ENCODE measurements around the gene GAK. TPM values are rescaled to one million over a fixed set of nuclear protein-coding genes. Genes with fewer than 3 reads are reported as not detected.

The GAK gene
- total RNA-seq, 1 experiment from 2014 or later, result 86.6 TPM

DNA sequence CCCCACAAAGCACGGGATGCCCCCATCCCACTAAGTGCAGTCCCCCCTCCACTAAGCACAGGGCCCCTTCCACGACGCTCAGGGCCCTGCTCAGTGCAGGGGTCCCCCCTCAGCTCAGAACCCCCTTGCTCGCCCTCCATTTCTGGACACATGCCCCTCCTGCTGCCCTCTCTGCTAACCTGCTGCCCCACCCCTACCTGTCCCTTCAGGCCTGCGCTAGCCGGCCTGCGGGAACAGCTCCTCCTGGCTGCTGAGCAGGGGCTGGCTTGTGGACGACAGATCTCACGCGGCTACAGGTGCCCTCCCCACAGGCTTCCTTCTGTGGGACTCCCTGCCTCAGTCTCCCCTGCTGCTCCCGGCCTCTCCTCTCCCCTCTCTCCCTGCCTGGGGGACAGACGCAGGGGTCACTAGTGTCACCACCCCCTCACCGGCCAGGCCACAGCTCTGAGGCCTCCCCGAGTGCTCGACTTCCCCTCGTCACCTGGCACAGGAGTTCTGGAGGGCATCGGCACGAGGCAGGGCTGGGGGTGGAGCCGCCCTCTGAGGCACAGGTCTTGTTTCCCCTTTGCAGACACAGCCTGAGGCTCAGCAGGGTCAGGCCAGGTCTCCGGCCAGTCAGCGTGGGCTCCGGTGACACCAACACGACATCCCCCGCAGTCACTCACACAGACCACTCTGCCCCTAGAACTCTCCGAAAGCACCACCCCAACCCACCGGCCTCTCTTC is 21.6 kb downstream of the GAK start:
- TF ChIP-seq POLR2AphosphoS5 (IDR thresholded peaks at IDR 0.05; ENCODE audit: low read depth, low read length) (no peak), TCF7L2 (IDR thresholded peaks at IDR 0.05; ENCODE audit: low read depth, low read length) (no peak), SIN3A (IDR thresholded peaks at IDR 0.05; ENCODE audit: borderline replicate concordance, insufficient read depth, low read depth, low read length) (no peak)
- TF ChIP-seq, protein P1, sequence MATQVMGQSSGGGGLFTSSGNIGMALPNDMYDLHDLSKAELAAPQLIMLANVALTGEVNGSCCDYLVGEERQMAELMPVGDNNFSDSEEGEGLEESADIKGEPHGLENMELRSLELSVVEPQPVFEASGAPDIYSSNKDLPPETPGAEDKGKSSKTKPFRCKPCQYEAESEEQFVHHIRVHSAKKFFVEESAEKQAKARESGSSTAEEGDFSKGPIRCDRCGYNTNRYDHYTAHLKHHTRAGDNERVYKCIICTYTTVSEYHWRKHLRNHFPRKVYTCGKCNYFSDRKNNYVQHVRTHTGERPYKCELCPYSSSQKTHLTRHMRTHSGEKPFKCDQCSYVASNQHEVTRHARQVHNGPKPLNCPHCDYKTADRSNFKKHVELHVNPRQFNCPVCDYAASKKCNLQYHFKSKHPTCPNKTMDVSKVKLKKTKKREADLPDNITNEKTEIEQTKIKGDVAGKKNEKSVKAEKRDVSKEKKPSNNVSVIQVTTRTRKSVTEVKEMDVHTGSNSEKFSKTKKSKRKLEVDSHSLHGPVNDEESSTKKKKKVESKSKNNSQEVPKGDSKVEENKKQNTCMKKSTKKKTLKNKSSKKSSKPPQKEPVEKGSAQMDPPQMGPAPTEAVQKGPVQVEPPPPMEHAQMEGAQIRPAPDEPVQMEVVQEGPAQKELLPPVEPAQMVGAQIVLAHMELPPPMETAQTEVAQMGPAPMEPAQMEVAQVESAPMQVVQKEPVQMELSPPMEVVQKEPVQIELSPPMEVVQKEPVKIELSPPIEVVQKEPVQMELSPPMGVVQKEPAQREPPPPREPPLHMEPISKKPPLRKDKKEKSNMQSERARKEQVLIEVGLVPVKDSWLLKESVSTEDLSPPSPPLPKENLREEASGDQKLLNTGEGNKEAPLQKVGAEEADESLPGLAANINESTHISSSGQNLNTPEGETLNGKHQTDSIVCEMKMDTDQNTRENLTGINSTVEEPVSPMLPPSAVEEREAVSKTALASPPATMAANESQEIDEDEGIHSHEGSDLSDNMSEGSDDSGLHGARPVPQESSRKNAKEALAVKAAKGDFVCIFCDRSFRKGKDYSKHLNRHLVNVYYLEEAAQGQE (IDR thresholded peaks at IDR 0.05; ENCODE audit: insufficient read depth in 1 of 2, low read depth in 2 of 2, low read length in 1 of 2), result no peak
- TF ChIP-seq, protein P2, sequence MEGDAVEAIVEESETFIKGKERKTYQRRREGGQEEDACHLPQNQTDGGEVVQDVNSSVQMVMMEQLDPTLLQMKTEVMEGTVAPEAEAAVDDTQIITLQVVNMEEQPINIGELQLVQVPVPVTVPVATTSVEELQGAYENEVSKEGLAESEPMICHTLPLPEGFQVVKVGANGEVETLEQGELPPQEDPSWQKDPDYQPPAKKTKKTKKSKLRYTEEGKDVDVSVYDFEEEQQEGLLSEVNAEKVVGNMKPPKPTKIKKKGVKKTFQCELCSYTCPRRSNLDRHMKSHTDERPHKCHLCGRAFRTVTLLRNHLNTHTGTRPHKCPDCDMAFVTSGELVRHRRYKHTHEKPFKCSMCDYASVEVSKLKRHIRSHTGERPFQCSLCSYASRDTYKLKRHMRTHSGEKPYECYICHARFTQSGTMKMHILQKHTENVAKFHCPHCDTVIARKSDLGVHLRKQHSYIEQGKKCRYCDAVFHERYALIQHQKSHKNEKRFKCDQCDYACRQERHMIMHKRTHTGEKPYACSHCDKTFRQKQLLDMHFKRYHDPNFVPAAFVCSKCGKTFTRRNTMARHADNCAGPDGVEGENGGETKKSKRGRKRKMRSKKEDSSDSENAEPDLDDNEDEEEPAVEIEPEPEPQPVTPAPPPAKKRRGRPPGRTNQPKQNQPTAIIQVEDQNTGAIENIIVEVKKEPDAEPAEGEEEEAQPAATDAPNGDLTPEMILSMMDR (IDR thresholded peaks at IDR 0.05), result no peak
- no peak overlapping the region for H3K4me3 ChIP-seq (ENCODE audit: low read depth in 2 of 2, low read length in 2 of 2)
- ChIA-PET POLR2A (no interaction called here), CTCF (interaction anchor here (0.5 kb wide), 1 partner anchor 32 kb away, joined by 4 read pairs; no protein-coding TSS in a partner anchor)
- ATAC-seq, result no peak
- intact Hi-C loops (cut with micrococcal nuclease; ENCODE audit: unreplicated experiment), result no loop called here
- no TSS peak for BruUV-seq (replicated peaks)
- no peak overlapping the region for H3K27ac ChIP-seq (ENCODE audit: low read length)
- in situ Hi-C loops (cut with HindIII; ENCODE audit: low pct_unique_long_range_greater_than_20kb, low sequenced_read_pairs), result no loop called here
- H3K27me3 ChIP-seq (ENCODE audit: control insufficient read depth, insufficient read depth, low read length), result no peaks in the 10 kb centered on the region
- H3K4me1 ChIP-seq (ENCODE audit: control insufficient read depth, insufficient read depth, low read length), result no peaks in the 10 kb centered on the region
- DNase-seq (ENCODE audit: low read depth, low spot score), result no peak
- no peaks in the 10 kb centered on the region for H3K9me3 ChIP-seq (ENCODE audit: control insufficient read depth, insufficient read depth, low read depth, low read length)
- 0 out of 2 replicates have a peak, but pooled peaks cover 2% of the 10 kb centered on the region for H3K36me3 ChIP-seq (ENCODE audit: control insufficient read depth, insufficient read depth, low read length)

- DNase-seq (ENCODE audit: low read depth, low spot score) (no peak), ATAC-seq (no peak)
- ChIA-PET POLR2A (no interaction called here), CTCF (interaction anchor here (0.5 kb wide), 1 partner anchor 32 kb away, joined by 4 read pairs; no protein-coding TSS in a partner anchor)
- no peak overlapping the region for H3K27ac ChIP-seq (ENCODE audit: low read length)
- TF ChIP-seq TCF7L2 (IDR thresholded peaks at IDR 0.05; ENCODE audit: low read depth, low read length) (no peak), POLR2AphosphoS5 (IDR thresholded peaks at IDR 0.05; ENCODE audit: low read depth, low read length) (no peak), SIN3A (IDR thresholded peaks at IDR 0.05; ENCODE audit: borderline replicate concordance, insufficient read depth, low read depth, low read length) (no peak)
- TF ChIP-seq, protein P1 (IDR thresholded peaks at IDR 0.05; ENCODE audit: insufficient read depth in 1 of 2, low read depth in 2 of 2, low read length in 1 of 2), result no peak
- TF ChIP-seq, protein P2 (IDR thresholded peaks at IDR 0.05), result no peak
- no peaks in the 10 kb centered on the region for H3K27me3 ChIP-seq (ENCODE audit: control insufficient read depth, insufficient read depth, low read length)
- intact Hi-C loops (cut with micrococcal nuclease; ENCODE audit: unreplicated experiment), result no loop called here
- no peak overlapping the region for H3K4me3 ChIP-seq (ENCODE audit: low read depth in 2 of 2, low read length in 2 of 2)
- H3K4me1 ChIP-seq (ENCODE audit: control insufficient read depth, insufficient read depth, low read length), result no peaks in the 10 kb centered on the region
- 0 out of 2 replicates have a peak, but pooled peaks cover 2% of the 10 kb centered on the region for H3K36me3 ChIP-seq (ENCODE audit: control insufficient read depth, insufficient read depth, low read length)
- in situ Hi-C loops (cut with HindIII; ENCODE audit: low pct_unique_long_range_greater_than_20kb, low sequenced_read_pairs), result no loop called here
- H3K9me3 ChIP-seq (ENCODE audit: control insufficient read depth, insufficient read depth, low read depth, low read length), result no peaks in the 10 kb centered on the region
- BruUV-seq (replicated peaks), result no TSS peak
Measured at GRCh38 chr4:909821-910220, 22.3 kb downstream of the GAK start.

Measured in Panc1 (cell line).